Caco-2 (cell line): ENCODE data around the gene MARK4. TPM values are rescaled to one million over a fixed set of nuclear protein-coding genes. Genes with fewer than 3 reads are reported as not detected.
"Not testable (repeated sequence)": the region's sequence is repeated elsewhere in the genome, so short reads cannot be mapped to it uniquely, and the experiment has no call there.

Source experiments
- BruUV-seq: library from RNA; stranded (reverse); fragments of 400-500 nt; replicated peaks from 2 replicates; lab custom pipeline; 2021; lab: Mats Ljungman, UMichigan
- CTCF ChIA-PET: fragments of 300-600 bp; sonication (Branson Sonifier 250); formaldehyde crosslinking; loops from one replicate; lab custom pipeline; 2022; ENCODE audit warnings: antibody characterized with exemption; lab: Charles Lee
- POLR2A ChIA-PET: fragments of 300-600 bp; sonication (Branson Sonifier 250); formaldehyde crosslinking; loops from one replicate; lab custom pipeline; 2022; ENCODE audit warnings: antibody characterized with exemption; lab: Charles Lee
- DNase-seq, 2 experiments: peaks; one replicate each; pipeline versions ENCODE4 v3.0.0 to v3.0.0-alpha.2; 2020 to 2022
- H3K27me3 ChIP-seq: replicated peaks from 2 replicates; pipeline ENCODE4 v1.6.0; 2011; ENCODE audit warnings: low read length; ENCODE audit not compliant: control insufficient read depth, insufficient read depth
- H3K36me3 ChIP-seq: 2 replicates; pipeline ENCODE4 v1.5.1; 2011; ENCODE audit warnings: low read length; ENCODE audit not compliant: control insufficient read depth, insufficient read depth
- H3K4me1 ChIP-seq: fragments of 250-450 bp; sonication (Bioruptor Pico); 2 replicates; pipeline ENCODE4 v1.5.1; 2020; ENCODE audit warnings: mild to moderate bottlenecking
- H3K4me3 ChIP-seq: 2 replicates; pipeline ENCODE4 v1.5.1; 2011; ENCODE audit warnings: low read depth, mild to moderate bottlenecking, control low read depth, low read length
- H3K9me3 ChIP-seq: fragments of 250-450 bp; sonication (Bioruptor Pico); 2 replicates; pipeline ENCODE4 v1.5.1; 2020; ENCODE audit warnings: mild to moderate bottlenecking, moderate library complexity
- H3K27ac Mint-ChIP-seq: one replicate; pipeline ENCODE4 v1.8.0; 2022; ENCODE audit warnings: mixed read lengths; ENCODE audit not compliant: unreplicated experiment
- H3K27me3 Mint-ChIP-seq: one replicate; pipeline ENCODE4 v1.8.0; 2022; ENCODE audit warnings: mixed read lengths; ENCODE audit not compliant: insufficient read depth, unreplicated experiment
- H3K36me3 Mint-ChIP-seq: one replicate; pipeline ENCODE4 v1.8.0; 2022; ENCODE audit warnings: mild to moderate bottlenecking, mixed read lengths; ENCODE audit not compliant: insufficient read depth, unreplicated experiment
- H3K4me1 Mint-ChIP-seq: one replicate; pipeline ENCODE4 v1.8.0; 2022; ENCODE audit warnings: low read depth, mixed read lengths; ENCODE audit not compliant: unreplicated experiment
- H3K4me3 Mint-ChIP-seq: one replicate; pipeline ENCODE4 v1.8.0; 2022; ENCODE audit warnings: mild to moderate bottlenecking, moderate library complexity, mixed read lengths; ENCODE audit not compliant: unreplicated experiment
- H3K9me3 Mint-ChIP-seq: one replicate; pipeline ENCODE4 v1.8.0; 2022; ENCODE audit warnings: mixed read lengths; ENCODE audit not compliant: unreplicated experiment
- CTCF ChIP-seq, 2 experiments: fragments of 200-600 bp in 1 of 2; IDR thresholded peaks; 1 replicate in 1 of 2; 2 replicates in 1 of 2; pipeline versions ENCODE4 v1.5.1 to v1.8.0; 2011 to 2022; ENCODE audit warnings: antibody characterized with exemption in 1 of 2, control low read depth in 1 of 2, inconsistent platforms in 1 of 2, low read depth in 1 of 2, low read length in 1 of 2, mild to moderate bottlenecking in 1 of 2, moderate library complexity in 1 of 2; ENCODE audit not compliant: insufficient read depth in 1 of 2, severe bottlenecking in 1 of 2, unreplicated experiment in 1 of 2
- intact Hi-C: fragments of 100-400 bp; cut with micrococcal nuclease; formaldehyde crosslinking; loops from one replicate; pipeline ENCODE4 v1.10.0; 2022; ENCODE audit not compliant: unreplicated experiment
- total RNA-seq: library from RNA; stranded (reverse); gene quantifications from 2 replicates; pipeline ENCODE4 v1.2.3, GENCODE V29; 2022

Gene MARK4
- total RNA-seq, 1 experiment from 2014 or later: 30.3 TPM

GRCh38 chr19:45265375-45265774 lies 14.3 kb downstream of the MARK4 start:
- Mint-ChIP-seq H3K27me3 (no peaks in the 10 kb centered on the region), H3K4me1 (no peaks in the 10 kb centered on the region), H3K9me3 (no peaks in the 10 kb centered on the region), H3K27ac (no peak overlapping the region), H3K36me3 (peaks cover 15% of the 10 kb centered on the region), H3K4me3 (no peak overlapping the region)
- POLR2A ChIA-PET: no interaction called here
- Histone ChIP-seq H3K36me3 (no peaks in the 10 kb centered on the region), H3K27me3 (no peaks in the 10 kb centered on the region), H3K4me1 (no peaks in the 10 kb centered on the region), H3K4me3 (no peak overlapping the region), H3K9me3 (no peaks in the 10 kb centered on the region)
- DNase-seq: no peak
- BruUV-seq: no TSS peak
- no peak for TF ChIP-seq CTCF (IDR thresholded peaks at IDR 0.05; ENCODE audit: insufficient read depth in 1 of 2, low read depth in 1 of 2, low read length in 1 of 2, severe bottlenecking in 1 of 2, unreplicated experiment in 1 of 2)
- CTCF ChIA-PET: no interaction called here
- intact Hi-C loops: no loop called here

GRCh38 chr19:45267296-45267695 lies 16.2 kb downstream of the MARK4 start:
- ChIA-PET CTCF (no interaction called here), POLR2A (no interaction called here)
- no TSS peak for BruUV-seq
- Histone ChIP-seq H3K27me3 (no peaks in the 10 kb centered on the region), H3K4me3 (no peak overlapping the region), H3K4me1 (no peaks in the 10 kb centered on the region), H3K36me3 (no peaks in the 10 kb centered on the region; the same call in 1 of the 2 replicates), H3K9me3 (no peaks in the 10 kb centered on the region)
- H3K27ac Mint-ChIP-seq: no peak overlapping the region
- H3K36me3 Mint-ChIP-seq: peaks cover 10% of the 10 kb centered on the region
- no peaks in the 10 kb centered on the region for H3K9me3 Mint-ChIP-seq
- H3K4me3 Mint-ChIP-seq: no peak overlapping the region
- no peak for TF ChIP-seq CTCF (IDR thresholded peaks at IDR 0.05; ENCODE audit: insufficient read depth in 1 of 2, low read depth in 1 of 2, low read length in 1 of 2, severe bottlenecking in 1 of 2, unreplicated experiment in 1 of 2)
- no peaks in the 10 kb centered on the region for H3K27me3 Mint-ChIP-seq
- no peak for DNase-seq
- H3K4me1 Mint-ChIP-seq: no peaks in the 10 kb centered on the region
- intact Hi-C loops: no loop called here

- H3K36me3 ChIP-seq, DNase-seq, intact Hi-C loops, H3K9me3 ChIP-seq, H3K27me3 ChIP-seq, H3K4me1 Mint-ChIP-seq, H3K4me3 ChIP-seq, CTCF ChIA-PET, H3K4me1 ChIP-seq, H3K36me3 Mint-ChIP-seq, H3K27me3 Mint-ChIP-seq, H3K4me3 Mint-ChIP-seq, H3K27ac Mint-ChIP-seq, BruUV-seq, H3K9me3 Mint-ChIP-seq: not testable (repeated sequence)
- POLR2A ChIA-PET: interaction anchor here (0.6 kb wide), 1 partner anchor 31 kb away, joined by 9 read pairs; no protein-coding TSS in a partner anchor
Measured at GRCh38 chr19:45269939-45270338, 18.9 kb downstream of the MARK4 start.
